MG63 (cell line): ENCODE results near the gene NT5C2. TPM values are rescaled to one million over a fixed set of nuclear protein-coding genes. Genes with fewer than 3 reads are reported as not detected.

Experiments used
- DNase-seq: peaks from one replicate; pipeline ENCODE4 v3.0.0-alpha.2; 2020
- H3K27me3 ChIP-seq: fragments of 250-450 bp; sonication (Bioruptor Pico); 2 replicates; pipeline ENCODE4 v1.5.1; 2020; ENCODE audit warnings: mild to moderate bottlenecking, moderate library complexity
- H3K36me3 ChIP-seq: fragments of 250-450 bp; sonication (Bioruptor Pico); 2 replicates; pipeline ENCODE4 v1.5.1; 2020; ENCODE audit warnings: mild to moderate bottlenecking, moderate library complexity
- H3K4me3 ChIP-seq: fragments of 250-450 bp; sonication (Bioruptor Pico); 2 replicates; pipeline ENCODE4 v1.5.1; 2020; ENCODE audit warnings: mild to moderate bottlenecking, moderate library complexity
- H3K9me3 ChIP-seq: fragments of 250-450 bp; sonication (Bioruptor Pico); 2 replicates; pipeline ENCODE4 v1.5.1; 2020; ENCODE audit warnings: mild to moderate bottlenecking, moderate library complexity
- total RNA-seq: library from RNA; depleted of rRNA; stranded (reverse); fragments of >200 nt; shearing (Covaris generic); gene quantifications from 2 replicates; pipeline ENCODE4 v1.2.3, GENCODE V29; 2014; ENCODE audit warnings: low replicate concordance

NT5C2 gene
- total RNA-seq, 1 experiment from 2014 or later, result 9.9 TPM

GRCh38 chr10:103089493-103089892 is 103.6 kb downstream of the NT5C2 start:
- peaks cover 82% of the 10 kb centered on the region for H3K36me3 ChIP-seq
- no peak for DNase-seq

GRCh38 chr10:103086799-103087198 is 106.3 kb downstream of the NT5C2 start:
- H3K36me3 ChIP-seq, result peaks cover 66% of the 10 kb centered on the region
- H3K4me3 ChIP-seq, result no peak overlapping the region
- DNase-seq, result no peak
- no peaks in the 10 kb centered on the region for H3K27me3 ChIP-seq
- no peaks in the 10 kb centered on the region for H3K9me3 ChIP-seq

More at GRCh38 chr10:103089493-103089892, 103.6 kb downstream of the NT5C2 start:
- H3K4me3 ChIP-seq, result no peak overlapping the region
- H3K27me3 ChIP-seq, result no peaks in the 10 kb centered on the region
- H3K9me3 ChIP-seq, result no peaks in the 10 kb centered on the region

- H3K4me3 ChIP-seq, result no peak overlapping the region
- H3K27me3 ChIP-seq, result no peaks in the 10 kb centered on the region
- no peaks in the 10 kb centered on the region for H3K9me3 ChIP-seq
- no peak for DNase-seq
- H3K36me3 ChIP-seq, result peaks cover 62% of the 10 kb centered on the region
Observed at GRCh38 chr10:103086261-103086660, 106.8 kb downstream of the NT5C2 start.

- Histone ChIP-seq H3K27me3 (no peaks in the 10 kb centered on the region), H3K36me3 (peaks cover 39% of the 10 kb centered on the region), H3K4me3 (no peak overlapping the region), H3K9me3 (no peaks in the 10 kb centered on the region)
- no peak for DNase-seq
Observed at GRCh38 chr10:103083977-103084320, 109.1 kb downstream of the NT5C2 start.

GRCh38 chr10:103083266-103083976 is 109.7 kb downstream of the NT5C2 start:
- Histone ChIP-seq H3K36me3 (peaks cover 34% of the 10 kb centered on the region), H3K27me3 (no peaks in the 10 kb centered on the region), H3K9me3 (no peaks in the 10 kb centered on the region), H3K4me3 (no peak overlapping the region)
- no peak for DNase-seq

- H3K9me3 ChIP-seq, result no peaks in the 10 kb centered on the region
- H3K4me3 ChIP-seq, result no peak overlapping the region
- no peak for DNase-seq
- no peaks in the 10 kb centered on the region for H3K27me3 ChIP-seq
- peaks cover 28% of the 10 kb centered on the region for H3K36me3 ChIP-seq
Observed at GRCh38 chr10:103082683-103083082, 110.4 kb downstream of the NT5C2 start.

GRCh38 chr10:103080891-103081581 is 112.0 kb downstream of the NT5C2 start:
- H3K4me3 ChIP-seq, result no peak overlapping the region
- H3K36me3 ChIP-seq, result peaks cover 20% of the 10 kb centered on the region
- no peaks in the 10 kb centered on the region for H3K9me3 ChIP-seq
- no peaks in the 10 kb centered on the region for H3K27me3 ChIP-seq
- no peak for DNase-seq

- Histone ChIP-seq H3K36me3 (peaks cover 9% of the 10 kb centered on the region), H3K9me3 (no peaks in the 10 kb centered on the region), H3K4me3 (no peak overlapping the region), H3K27me3 (no peaks in the 10 kb centered on the region)
- no peak for DNase-seq
Observed at GRCh38 chr10:103079946-103080345, 113.1 kb downstream of the NT5C2 start.

- H3K9me3 ChIP-seq, result no peaks in the 10 kb centered on the region
- H3K4me3 ChIP-seq, result no peak overlapping the region
- no peak for DNase-seq
- no peaks in the 10 kb centered on the region for H3K27me3 ChIP-seq
- H3K36me3 ChIP-seq, result peaks cover 7% of the 10 kb centered on the region; the same call in 1 of the 2 replicates
Observed at GRCh38 chr10:103079100-103079499, 114.0 kb downstream of the NT5C2 start.

- no peaks in the 10 kb centered on the region for H3K9me3 ChIP-seq
- no peak for DNase-seq
- peaks cover 4% of the 10 kb centered on the region; the same call in 1 of the 2 replicates for H3K36me3 ChIP-seq
- no peak overlapping the region for H3K4me3 ChIP-seq
- H3K27me3 ChIP-seq, result no peaks in the 10 kb centered on the region
Observed at GRCh38 chr10:103078676-103079075, 114.4 kb downstream of the NT5C2 start.

GRCh38 chr10:103078309-103078615 is 114.8 kb downstream of the NT5C2 start:
- no peak for DNase-seq
- no peaks in the 10 kb centered on the region for H3K9me3 ChIP-seq
- no peak overlapping the region for H3K4me3 ChIP-seq
- H3K27me3 ChIP-seq, result no peaks in the 10 kb centered on the region
- H3K36me3 ChIP-seq, result no peaks in the 10 kb centered on the region

- H3K36me3 ChIP-seq, result no peaks in the 10 kb centered on the region
- no peak for DNase-seq
- no peak overlapping the region for H3K4me3 ChIP-seq
- no peaks in the 10 kb centered on the region for H3K27me3 ChIP-seq
- no peaks in the 10 kb centered on the region for H3K9me3 ChIP-seq
Observed at GRCh38 chr10:103077491-103078308, 115.4 kb downstream of the NT5C2 start.

- Histone ChIP-seq H3K9me3 (no peaks in the 10 kb centered on the region), H3K27me3 (no peaks in the 10 kb centered on the region), H3K4me3 (no peak overlapping the region), H3K36me3 (no peaks in the 10 kb centered on the region)
- DNase-seq, result no peak
Observed at GRCh38 chr10:103077020-103077419, 116.1 kb downstream of the NT5C2 start.

- no peak overlapping the region for H3K4me3 ChIP-seq
- no peak for DNase-seq
- no peaks in the 10 kb centered on the region for H3K36me3 ChIP-seq
- no peaks in the 10 kb centered on the region; the same call in 1 of the 2 replicates for H3K27me3 ChIP-seq
- H3K9me3 ChIP-seq, result no peaks in the 10 kb centered on the region
Observed at GRCh38 chr10:103072891-103073290, 120.2 kb downstream of the NT5C2 start.

GRCh38 chr10:103072276-103072675 is 120.8 kb downstream of the NT5C2 start:
- Histone ChIP-seq H3K4me3 (no peak overlapping the region), H3K36me3 (no peaks in the 10 kb centered on the region), H3K27me3 (no peaks in the 10 kb centered on the region; the same call in 1 of the 2 replicates), H3K9me3 (no peaks in the 10 kb centered on the region)
- no peak for DNase-seq

- DNase-seq, result no peak
- no peaks in the 10 kb centered on the region for H3K9me3 ChIP-seq
- H3K36me3 ChIP-seq, result no peaks in the 10 kb centered on the region
- no peak overlapping the region for H3K4me3 ChIP-seq
- H3K27me3 ChIP-seq, result no peaks in the 10 kb centered on the region; the same call in 1 of the 2 replicates
Observed at GRCh38 chr10:103069453-103070331, 123.4 kb downstream of the NT5C2 start.
